Endothelial cell of umbilical vein (primary cell): ENCODE results near the gene GRK5.

ENCODE experiments used
- EZH2 ChIP-seq: IDR thresholded peaks from 2 replicates; pipeline ENCODE4 v1.6.1; 2012; ENCODE audit warnings: borderline replicate concordance, low read depth, mild to moderate bottlenecking, moderate library complexity, low read length, inconsistent platforms; ENCODE audit not compliant: severe bottlenecking
- POLR2A ChIP-seq: IDR thresholded peaks from 2 replicates; pipeline ENCODE4 v1.6.1; 2012; ENCODE audit warnings: low read depth, mild to moderate bottlenecking, control low read depth, low read length
- POLR2AphosphoS5 ChIP-seq: IDR thresholded peaks from 2 replicates; pipeline ENCODE4 v1.6.1; 2012; ENCODE audit warnings: low read depth, mild to moderate bottlenecking, control low read depth, low read length, moderate library complexity; ENCODE audit not compliant: insufficient read depth
- TF ChIP-seq, protein P1 (sequence below), 2 donors: IDR thresholded peaks; 1 replicate in 1 of 2; 2 replicates in 1 of 2; pipeline ENCODE4 v1.5.1; 2011; ENCODE audit warnings: low read length in 2 of 2, mild to moderate bottlenecking in 2 of 2, moderate library complexity in 2 of 2, control low read depth in 1 of 2, inconsistent platforms in 1 of 2, low read depth in 1 of 2; ENCODE audit not compliant: insufficient read depth in 1 of 2; ENCODE audit errors: extremely low read depth in 1 of 2
- TF ChIP-seq, protein P2 (sequence below): IDR thresholded peaks from 2 replicates; pipeline ENCODE4 v1.6.1; 2011; ENCODE audit not compliant: insufficient read depth, insufficient read length

DNA sequence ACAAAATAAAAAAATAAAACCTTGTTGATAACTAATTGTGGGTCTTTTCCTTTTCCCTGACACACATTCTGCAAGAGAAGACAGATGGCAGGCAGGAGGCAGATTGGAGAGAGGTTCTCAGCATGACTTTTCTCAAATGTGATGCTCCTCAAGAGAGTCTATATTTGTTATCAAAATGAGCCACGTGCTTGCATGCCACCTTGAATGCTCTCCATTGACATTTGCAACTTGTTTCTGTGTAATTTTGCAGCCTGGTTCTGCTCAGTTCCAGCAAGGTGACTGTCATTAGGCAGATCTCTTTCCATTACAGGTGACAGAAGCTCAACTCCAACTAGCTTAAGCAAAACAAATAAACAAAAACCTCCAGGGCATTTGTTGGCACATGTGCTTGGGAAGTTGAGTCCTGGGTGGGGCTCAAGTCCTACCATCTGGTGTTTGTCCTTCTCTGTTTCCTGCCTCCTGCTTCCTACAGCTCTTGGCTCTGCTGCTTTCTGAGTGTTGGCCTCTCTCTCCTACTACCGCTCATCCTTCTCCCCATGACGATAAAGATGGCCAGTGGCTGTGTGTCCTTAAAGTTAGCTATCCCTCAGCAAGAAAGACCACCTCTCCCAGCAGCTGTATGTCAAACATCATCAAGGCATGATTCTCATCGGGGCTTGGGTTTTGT is 56.7 kb downstream of the GRK5 start:
- TF ChIP-seq, protein P1, sequence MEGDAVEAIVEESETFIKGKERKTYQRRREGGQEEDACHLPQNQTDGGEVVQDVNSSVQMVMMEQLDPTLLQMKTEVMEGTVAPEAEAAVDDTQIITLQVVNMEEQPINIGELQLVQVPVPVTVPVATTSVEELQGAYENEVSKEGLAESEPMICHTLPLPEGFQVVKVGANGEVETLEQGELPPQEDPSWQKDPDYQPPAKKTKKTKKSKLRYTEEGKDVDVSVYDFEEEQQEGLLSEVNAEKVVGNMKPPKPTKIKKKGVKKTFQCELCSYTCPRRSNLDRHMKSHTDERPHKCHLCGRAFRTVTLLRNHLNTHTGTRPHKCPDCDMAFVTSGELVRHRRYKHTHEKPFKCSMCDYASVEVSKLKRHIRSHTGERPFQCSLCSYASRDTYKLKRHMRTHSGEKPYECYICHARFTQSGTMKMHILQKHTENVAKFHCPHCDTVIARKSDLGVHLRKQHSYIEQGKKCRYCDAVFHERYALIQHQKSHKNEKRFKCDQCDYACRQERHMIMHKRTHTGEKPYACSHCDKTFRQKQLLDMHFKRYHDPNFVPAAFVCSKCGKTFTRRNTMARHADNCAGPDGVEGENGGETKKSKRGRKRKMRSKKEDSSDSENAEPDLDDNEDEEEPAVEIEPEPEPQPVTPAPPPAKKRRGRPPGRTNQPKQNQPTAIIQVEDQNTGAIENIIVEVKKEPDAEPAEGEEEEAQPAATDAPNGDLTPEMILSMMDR (IDR thresholded peaks at IDR 0.05; ENCODE audit: extremely low read depth in 1 of 2, insufficient read depth in 1 of 2, low read depth in 1 of 2, low read length in 2 of 2), result no peak
- TF ChIP-seq POLR2A, result no peak
- no peak for TF ChIP-seq POLR2AphosphoS5
- TF ChIP-seq, protein P2, sequence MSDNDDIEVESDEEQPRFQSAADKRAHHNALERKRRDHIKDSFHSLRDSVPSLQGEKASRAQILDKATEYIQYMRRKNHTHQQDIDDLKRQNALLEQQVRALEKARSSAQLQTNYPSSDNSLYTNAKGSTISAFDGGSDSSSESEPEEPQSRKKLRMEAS, result no peak
- TF ChIP-seq EZH2, result no peak
